ENCODE results near the gene E2F3.
"Not testable (repeated sequence)": the region's sequence is repeated elsewhere in the genome, so short reads cannot be mapped to it uniquely, and the experiment has no call there.

The E2F3 gene

GRCh38 chr6:20434766-20435165, 33.1 kb downstream of the E2F3 start:
- no peak for DNase-seq

GRCh38 chr6:20436719-20437118, 35.0 kb downstream of the E2F3 start:
- no peak for DNase-seq

- DNase-seq: no peak
These were observed 36.0 kb downstream of the E2F3 start for GRCh38 chr6:20437639-20438038.

GRCh38 chr6:20438462-20439070, 36.9 kb downstream of the E2F3 start:
- peak; percentile 18 for DNase-seq

GRCh38 chr6:20439558-20439957, 37.9 kb downstream of the E2F3 start:
- no peak for DNase-seq

- DNase-seq: no peak
These were observed 38.6 kb downstream of the E2F3 start for GRCh38 chr6:20440296-20440695.

GRCh38 chr6:20441236-20441635, 39.6 kb downstream of the E2F3 start:
- DNase-seq: no peak

- no peak for DNase-seq
These were observed 40.2 kb downstream of the E2F3 start for GRCh38 chr6:20441921-20442320.

- DNase-seq: no peak
These were observed 43.1 kb downstream of the E2F3 start for GRCh38 chr6:20444786-20445271.

- DNase-seq: no peak
These were observed 45.5 kb downstream of the E2F3 start for GRCh38 chr6:20447157-20447556.

GRCh38 chr6:20447581-20448132, 46.0 kb downstream of the E2F3 start:
- no peak for DNase-seq

- no peak for DNase-seq
These were observed 47.1 kb downstream of the E2F3 start for GRCh38 chr6:20448828-20449227.

- DNase-seq: no peak
These were observed 52.6 kb downstream of the E2F3 start for GRCh38 chr6:20454204-20454824.

GRCh38 chr6:20455251-20455940, 53.7 kb downstream of the E2F3 start:
- peak; percentile 22 for DNase-seq

GRCh38 chr6:20458027-20458894, 56.6 kb downstream of the E2F3 start:
- DNase-seq: no peak

- DNase-seq: no peak
These were observed 58.0 kb downstream of the E2F3 start for GRCh38 chr6:20459682-20460081.

- DNase-seq: no peak
These were observed 59.9 kb downstream of the E2F3 start for GRCh38 chr6:20461576-20461975.

- no peak for DNase-seq
These were observed 61.7 kb downstream of the E2F3 start for GRCh38 chr6:20463396-20463795.

- no peak for DNase-seq
These were observed 62.4 kb downstream of the E2F3 start for GRCh38 chr6:20464041-20464440.

GRCh38 chr6:20464847-20465246, 63.2 kb downstream of the E2F3 start:
- DNase-seq: no peak

GRCh38 chr6:20465616-20466015, 63.9 kb downstream of the E2F3 start:
- not testable (repeated sequence) for DNase-seq

GRCh38 chr6:20467437-20467836, 65.8 kb downstream of the E2F3 start:
- no peak for DNase-seq

- DNase-seq: no peak
These were observed 66.5 kb downstream of the E2F3 start for GRCh38 chr6:20468209-20468608.
